Central memory CD8-positive, alpha-beta T cell (primary cell): ENCODE measurements around the gene PLXND1.

ENCODE experiments used
- ATAC-seq: fragments of 150-1000 bp; cut with Tn5 transposase; replicated peaks from 2 replicates; pipeline ENCODE4 v1.10.0; 2022; ENCODE audit warnings: mild to moderate bottlenecking, moderate FRiP score, moderate number of reproducible peaks; ENCODE audit not compliant: poor library complexity, severe bottlenecking; ENCODE audit errors: extremely low read depth
- DNase-seq, 2 donors: peaks; one replicate each; pipeline ENCODE4 v3.0.0; 2021; ENCODE audit warnings: low spot score in 2 of 2
- H3K27ac Mint-ChIP-seq: one replicate; pipeline ENCODE4 v1.8.0; 2022; ENCODE audit warnings: low read depth, mild to moderate bottlenecking, moderate library complexity, mixed read lengths
- H3K27me3 Mint-ChIP-seq: one replicate; pipeline ENCODE4 v1.8.0; 2022; ENCODE audit warnings: mixed read lengths
- H3K36me3 Mint-ChIP-seq: one replicate; pipeline ENCODE4 v1.8.0; 2022; ENCODE audit warnings: mild to moderate bottlenecking, moderate library complexity, mixed read lengths; ENCODE audit not compliant: insufficient read depth
- H3K4me1 Mint-ChIP-seq: one replicate; pipeline ENCODE4 v1.8.0; 2022; ENCODE audit warnings: mixed read lengths
- H3K4me3 Mint-ChIP-seq: one replicate; pipeline ENCODE4 v1.8.0; 2022; ENCODE audit warnings: mild to moderate bottlenecking, moderate library complexity, mixed read lengths
- H3K9me3 Mint-ChIP-seq: one replicate; pipeline ENCODE4 v1.8.0; 2022; ENCODE audit warnings: mixed read lengths

The PLXND1 gene

DNA sequence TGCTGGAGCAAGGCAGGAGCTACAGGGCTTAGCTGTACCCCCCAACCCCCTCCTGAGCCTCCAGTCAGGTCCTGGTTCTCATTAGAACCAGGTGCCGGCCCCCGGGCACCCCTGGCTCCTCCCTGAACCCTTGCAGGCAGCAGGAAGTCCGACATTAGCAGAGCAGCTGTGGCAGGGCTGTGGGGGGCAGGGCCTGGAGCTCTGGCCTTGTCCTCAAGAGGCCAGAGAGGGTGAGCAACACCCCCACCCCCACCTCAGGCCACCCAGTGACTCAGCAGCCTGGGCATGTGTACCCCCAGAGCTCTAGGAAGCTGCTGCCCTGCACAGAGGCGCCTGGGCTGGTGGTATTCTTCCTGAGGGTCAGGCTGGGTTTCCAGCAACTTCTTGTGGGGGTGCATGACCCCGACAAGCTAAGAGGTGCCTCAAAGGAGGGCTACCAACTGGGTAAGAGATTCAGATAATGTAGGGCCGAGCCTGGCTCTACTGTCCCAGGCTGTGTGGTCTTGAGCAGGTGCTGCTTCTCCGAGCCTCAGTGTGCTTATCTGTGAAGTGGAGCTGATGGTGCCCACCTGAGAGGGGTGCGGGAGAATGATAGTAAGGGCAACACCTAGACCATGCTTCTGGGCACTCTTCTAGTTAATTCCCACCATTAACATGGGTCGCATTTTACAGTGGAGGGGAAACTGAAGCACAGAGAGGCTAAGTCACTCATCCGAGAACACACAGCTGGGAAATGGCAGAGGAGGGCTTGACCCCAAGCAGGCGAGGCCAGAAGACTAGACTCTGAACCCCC lies 47.5 kb downstream of the PLXND1 start:
- Mint-ChIP-seq H3K27me3 (no peaks in the 10 kb centered on the region), H3K27ac (peak overlapping the region; percentile 71), H3K4me1 (peaks cover 26% of the 10 kb centered on the region), H3K36me3 (peaks cover 13% of the 10 kb centered on the region), H3K9me3 (no peaks in the 10 kb centered on the region), H3K4me3 (no peak overlapping the region)
- peak; percentile 7 for ATAC-seq
- DNase-seq: no peak

DNA sequence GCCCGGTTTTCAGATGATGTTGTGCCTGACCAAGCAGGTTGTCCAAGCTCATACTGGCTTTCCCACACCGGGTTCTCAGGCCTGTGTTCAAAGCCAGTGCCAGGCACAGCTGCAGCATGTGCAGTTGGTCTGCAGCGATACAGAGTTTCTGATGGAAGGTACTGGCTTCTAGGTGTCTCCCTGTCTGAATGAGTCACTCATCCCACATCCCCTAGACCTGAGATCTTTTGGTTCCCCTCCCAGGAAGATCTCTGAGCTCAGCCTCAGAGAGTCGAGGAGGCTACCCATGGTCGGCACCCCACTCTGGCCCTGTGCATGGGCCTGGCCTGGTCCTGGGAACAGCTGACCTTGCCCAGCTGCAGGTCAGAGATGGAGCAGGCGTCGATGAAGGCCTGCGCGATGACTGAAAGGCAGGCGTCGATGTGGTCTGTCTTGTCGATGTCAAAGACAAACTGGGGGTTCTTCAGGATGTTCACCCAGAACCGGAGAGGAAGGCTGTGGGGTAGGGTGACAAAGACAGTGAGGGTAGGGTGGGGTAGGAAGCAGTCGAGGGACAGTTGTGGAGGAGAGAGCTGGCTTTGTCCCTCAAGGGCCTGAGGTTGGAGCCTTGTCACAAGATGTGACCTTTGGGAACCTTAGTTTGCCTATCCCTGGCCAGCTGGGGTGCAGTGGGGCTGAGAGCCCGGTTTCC lies 48.2 kb downstream of the PLXND1 start:
- peak overlapping the region; percentile 71 for H3K27ac Mint-ChIP-seq
- DNase-seq (no peak), ATAC-seq (peak; percentile 79)
- no peaks in the 10 kb centered on the region for H3K9me3 Mint-ChIP-seq
- H3K27me3 Mint-ChIP-seq: no peaks in the 10 kb centered on the region
- H3K4me1 Mint-ChIP-seq: peaks cover 33% of the 10 kb centered on the region
- H3K36me3 Mint-ChIP-seq: peaks cover 16% of the 10 kb centered on the region
- H3K4me3 Mint-ChIP-seq: peak overlapping the region; percentile 51

DNA sequence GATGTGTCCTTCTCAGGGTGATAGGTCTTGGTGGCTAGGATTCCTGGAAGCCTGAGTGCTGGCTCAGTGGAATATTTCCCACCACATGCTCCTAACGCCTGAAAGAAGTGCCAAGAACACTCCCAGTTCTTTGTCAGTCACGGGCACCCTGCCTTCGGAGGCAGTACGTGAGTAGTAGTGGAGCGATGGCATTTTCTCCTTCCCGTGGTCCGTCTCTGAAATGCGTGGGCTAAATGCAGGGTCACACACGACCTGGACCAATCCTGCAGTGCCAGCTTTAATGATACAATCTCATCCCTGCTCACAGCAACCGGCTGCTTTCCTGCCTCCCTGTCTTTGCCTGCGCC lies 49.0 kb downstream of the PLXND1 start:
- Mint-ChIP-seq H3K27me3 (no peaks in the 10 kb centered on the region), H3K4me3 (peak overlapping the region; percentile 51), H3K27ac (peak overlapping the region; percentile 71), H3K9me3 (no peaks in the 10 kb centered on the region), H3K36me3 (peaks cover 16% of the 10 kb centered on the region), H3K4me1 (peaks cover 40% of the 10 kb centered on the region)
- no peak for ATAC-seq
- no peak for DNase-seq

DNA sequence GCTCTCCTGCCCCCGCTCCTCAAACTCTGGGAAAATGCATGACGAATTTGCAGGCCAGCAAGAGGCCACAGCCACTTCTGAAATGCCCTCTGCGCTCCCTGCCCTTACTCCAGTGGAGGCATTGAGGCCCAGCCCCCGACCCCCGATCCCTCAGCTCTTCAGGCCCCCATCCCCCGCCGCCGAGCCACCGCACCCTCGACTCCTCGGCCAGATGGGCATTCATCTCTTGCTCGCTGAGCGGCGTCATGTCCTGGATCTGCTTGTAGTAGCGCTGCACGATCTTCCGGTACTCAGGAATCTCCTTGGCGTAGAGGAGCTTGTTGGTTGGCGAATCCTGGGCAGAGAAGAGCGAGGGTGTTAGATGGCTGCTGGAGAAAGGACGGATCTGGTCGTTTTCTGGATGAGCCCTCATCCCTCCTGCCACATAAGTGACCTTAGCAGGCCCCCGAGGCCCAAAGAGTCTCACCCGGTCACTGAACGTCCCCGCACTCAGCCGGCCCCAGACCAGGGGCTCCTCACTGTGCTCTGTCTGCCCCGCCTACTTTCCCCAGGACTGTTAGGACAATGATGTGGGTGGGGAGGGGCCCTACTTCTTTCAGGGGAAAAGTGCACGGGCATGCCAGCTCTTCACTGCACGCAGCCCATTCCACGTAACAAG lies 49.5 kb downstream of the PLXND1 start:
- no peak overlapping the region for H3K4me3 Mint-ChIP-seq
- no peak overlapping the region for H3K27ac Mint-ChIP-seq
- H3K4me1 Mint-ChIP-seq: peaks cover 42% of the 10 kb centered on the region
- no peaks in the 10 kb centered on the region for H3K27me3 Mint-ChIP-seq
- no peaks in the 10 kb centered on the region for H3K9me3 Mint-ChIP-seq
- H3K36me3 Mint-ChIP-seq: peaks cover 16% of the 10 kb centered on the region
- DNase-seq (no peak), ATAC-seq (no peak)

DNA sequence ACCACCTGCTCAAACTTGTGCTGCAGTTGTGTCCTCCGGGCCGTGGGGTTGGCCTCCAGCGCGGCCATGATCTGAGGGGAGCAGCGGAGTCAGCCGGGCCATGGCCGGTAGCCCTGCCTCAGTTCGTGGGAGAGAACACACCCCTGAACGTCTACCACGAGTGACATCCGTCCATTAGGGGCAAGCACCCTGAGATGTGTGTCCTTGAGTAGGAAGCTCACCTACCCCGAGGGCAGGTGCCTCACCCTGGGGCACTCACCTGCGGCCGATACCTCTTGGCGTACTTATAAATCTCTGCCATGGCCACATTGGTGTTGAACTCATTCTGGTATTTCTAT lies 50.1 kb downstream of the PLXND1 start:
- Mint-ChIP-seq H3K27ac (no peak overlapping the region), H3K27me3 (no peaks in the 10 kb centered on the region), H3K4me3 (no peak overlapping the region), H3K36me3 (peaks cover 16% of the 10 kb centered on the region), H3K9me3 (no peaks in the 10 kb centered on the region), H3K4me1 (peaks cover 42% of the 10 kb centered on the region)
- no peak for DNase-seq
- ATAC-seq: no peak

DNA sequence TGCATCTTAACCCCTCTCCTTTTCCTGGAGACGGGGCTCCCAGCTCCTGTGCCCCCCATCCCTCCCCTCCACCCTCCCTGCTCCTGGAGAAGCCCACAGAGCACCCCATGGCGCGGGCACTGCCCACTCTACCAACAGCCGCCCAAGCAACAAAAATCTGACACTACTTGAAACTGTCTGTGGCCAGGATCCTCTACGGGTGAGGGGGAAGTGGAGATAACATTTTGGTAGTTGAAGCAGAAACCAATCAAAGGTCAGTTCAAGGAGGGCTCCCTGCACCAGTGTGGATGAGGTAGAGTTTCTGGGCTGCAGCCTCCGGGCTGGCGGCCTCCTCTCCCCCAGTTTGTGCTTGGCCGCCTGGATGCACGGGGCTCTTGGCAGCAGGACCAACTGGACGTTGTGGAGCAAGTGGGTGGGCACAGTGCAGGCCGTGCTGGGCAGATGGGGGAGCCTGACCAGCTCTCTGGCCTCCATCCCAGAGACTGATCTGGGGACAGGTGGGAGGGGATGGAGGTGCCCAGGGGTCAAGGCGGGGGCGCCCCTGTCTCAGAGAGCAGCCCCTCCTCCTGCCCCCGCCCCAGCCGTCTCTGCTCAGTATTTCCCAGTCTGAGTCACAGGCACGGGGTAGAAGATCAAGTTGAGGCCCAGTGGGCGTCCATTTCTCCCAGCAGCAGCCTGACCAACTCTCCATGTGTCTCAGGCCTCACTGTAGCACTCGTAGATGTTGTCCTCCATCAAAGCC lies 50.7 kb downstream of the PLXND1 start:
- ATAC-seq (no peak), DNase-seq (no peak)
- H3K4me3 Mint-ChIP-seq: no peak overlapping the region
- no peaks in the 10 kb centered on the region for H3K9me3 Mint-ChIP-seq
- H3K4me1 Mint-ChIP-seq: peaks cover 40% of the 10 kb centered on the region
- H3K36me3 Mint-ChIP-seq: peaks cover 16% of the 10 kb centered on the region
- no peak overlapping the region for H3K27ac Mint-ChIP-seq
- H3K27me3 Mint-ChIP-seq: no peaks in the 10 kb centered on the region

DNA sequence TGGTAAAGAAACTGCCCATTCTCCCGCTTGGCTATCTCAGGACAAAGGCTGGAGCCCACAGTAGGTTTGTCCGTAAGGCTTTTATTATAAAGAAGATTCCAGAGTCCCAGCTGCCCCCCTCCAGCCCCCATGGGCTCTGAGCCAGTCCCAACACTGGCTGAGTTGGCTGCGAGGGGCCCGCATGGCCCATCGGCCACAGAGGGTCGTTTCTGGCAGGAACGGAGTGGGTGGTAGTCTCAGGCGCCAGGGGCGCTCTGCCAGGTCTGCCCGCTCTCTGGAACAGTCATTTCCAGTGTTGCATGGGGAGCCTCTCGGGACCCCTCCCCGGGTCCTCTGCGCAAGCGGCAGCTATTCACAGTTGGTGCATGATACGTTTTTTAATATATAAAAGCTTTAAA lies 51.3 kb downstream of the PLXND1 start:
- no peaks in the 10 kb centered on the region for H3K27me3 Mint-ChIP-seq
- peaks cover 36% of the 10 kb centered on the region for H3K4me1 Mint-ChIP-seq
- H3K9me3 Mint-ChIP-seq: no peaks in the 10 kb centered on the region
- ATAC-seq: no peak
- H3K27ac Mint-ChIP-seq: peak overlapping the region; percentile 63
- H3K4me3 Mint-ChIP-seq: no peak overlapping the region
- peaks cover 13% of the 10 kb centered on the region for H3K36me3 Mint-ChIP-seq
- DNase-seq: no peak

DNA sequence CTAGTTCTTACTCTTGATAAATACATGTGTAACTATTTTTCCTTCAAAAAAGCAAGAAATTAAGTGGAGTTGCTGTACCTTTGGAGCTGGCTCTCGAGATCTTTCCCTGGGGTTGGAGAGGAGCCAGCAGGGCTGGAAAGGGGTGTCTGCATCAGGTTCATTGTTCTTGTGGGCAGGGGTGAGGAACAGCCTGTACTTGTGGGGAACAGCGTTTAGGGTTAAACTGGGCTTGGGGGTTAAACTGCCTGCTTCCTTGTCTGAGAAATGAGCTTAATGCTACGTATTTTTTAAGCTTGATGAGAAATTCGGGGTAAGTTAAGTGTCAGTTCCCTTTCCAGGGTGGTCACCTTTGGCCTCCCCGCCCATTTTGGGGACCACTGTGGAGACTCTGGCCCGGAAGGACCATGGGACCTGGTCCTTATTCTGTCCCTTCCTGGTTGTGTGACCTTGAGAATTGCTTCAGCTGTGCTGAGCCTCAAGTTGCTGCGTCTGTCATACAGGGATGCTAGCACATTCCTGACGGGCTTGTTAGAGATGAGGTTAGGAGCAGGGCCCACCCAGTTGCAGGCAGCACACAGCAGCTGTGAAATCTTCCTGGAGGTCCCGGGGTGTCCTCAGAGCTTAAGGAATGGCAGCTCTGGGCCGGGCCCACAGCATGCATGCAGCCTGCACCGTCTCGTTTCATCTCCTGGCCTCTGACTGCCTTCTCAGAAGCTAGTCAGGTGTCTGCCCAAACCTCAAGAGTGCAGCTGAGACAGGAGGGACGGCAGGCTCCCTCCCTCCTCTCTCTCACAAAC lies 51.9 kb downstream of the PLXND1 start:
- Mint-ChIP-seq H3K27me3 (no peaks in the 10 kb centered on the region), H3K27ac (peak overlapping the region; percentile 63), H3K4me3 (peak overlapping the region; percentile 29), H3K9me3 (no peaks in the 10 kb centered on the region), H3K36me3 (peaks cover 13% of the 10 kb centered on the region), H3K4me1 (peaks cover 40% of the 10 kb centered on the region)
- ATAC-seq: no peak
- DNase-seq: no peak

DNA sequence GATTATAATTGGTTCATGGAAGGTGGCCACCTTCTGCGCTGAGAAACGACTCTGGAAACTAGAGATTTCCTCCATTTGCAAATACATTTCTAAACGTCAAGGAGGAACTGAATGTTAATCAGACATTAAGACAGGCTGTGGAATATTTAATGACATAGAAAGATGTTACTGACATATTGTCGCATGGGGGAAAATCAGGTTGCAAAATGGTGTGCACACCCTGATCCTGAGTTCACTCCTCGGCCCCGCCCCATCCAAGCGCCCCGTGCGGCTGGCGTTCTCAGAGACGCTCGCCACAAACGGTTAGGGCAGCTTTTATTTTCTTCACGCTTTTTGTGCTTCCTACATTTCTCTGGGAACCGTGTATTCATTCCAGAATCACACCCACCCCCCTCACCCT lies 52.8 kb downstream of the PLXND1 start:
- H3K36me3 Mint-ChIP-seq: peaks cover 13% of the 10 kb centered on the region
- peaks cover 44% of the 10 kb centered on the region for H3K4me1 Mint-ChIP-seq
- no peak overlapping the region for H3K27ac Mint-ChIP-seq
- H3K9me3 Mint-ChIP-seq: no peaks in the 10 kb centered on the region
- DNase-seq (no peak), ATAC-seq (peak; percentile 19)
- H3K27me3 Mint-ChIP-seq: no peaks in the 10 kb centered on the region
- peak overlapping the region; percentile 29 for H3K4me3 Mint-ChIP-seq

DNA sequence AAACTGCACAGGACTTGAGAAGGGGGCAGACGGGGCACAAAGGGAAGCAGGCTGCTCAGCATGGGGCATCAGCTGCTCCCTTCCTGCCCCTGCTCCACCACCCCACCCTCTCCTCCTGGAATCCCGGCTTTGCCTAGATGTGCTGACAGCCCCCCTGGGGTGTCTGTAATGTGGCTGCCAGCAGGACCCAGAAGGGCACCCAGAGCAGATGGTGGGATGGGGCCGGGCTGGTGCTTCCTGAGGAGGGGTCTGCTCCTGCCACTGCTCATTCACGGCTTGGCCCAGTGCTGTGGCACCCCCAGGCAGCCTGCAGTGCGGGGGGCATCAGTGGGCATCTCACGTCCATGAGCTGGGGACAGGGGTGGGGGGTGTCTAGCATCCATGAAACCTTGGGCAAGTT lies 53.3 kb downstream of the PLXND1 start:
- Mint-ChIP-seq H3K27ac (no peak overlapping the region), H3K4me1 (peaks cover 39% of the 10 kb centered on the region), H3K27me3 (no peaks in the 10 kb centered on the region), H3K36me3 (peaks cover 11% of the 10 kb centered on the region), H3K4me3 (no peak overlapping the region), H3K9me3 (no peaks in the 10 kb centered on the region)
- DNase-seq (no peak), ATAC-seq (no peak)

DNA sequence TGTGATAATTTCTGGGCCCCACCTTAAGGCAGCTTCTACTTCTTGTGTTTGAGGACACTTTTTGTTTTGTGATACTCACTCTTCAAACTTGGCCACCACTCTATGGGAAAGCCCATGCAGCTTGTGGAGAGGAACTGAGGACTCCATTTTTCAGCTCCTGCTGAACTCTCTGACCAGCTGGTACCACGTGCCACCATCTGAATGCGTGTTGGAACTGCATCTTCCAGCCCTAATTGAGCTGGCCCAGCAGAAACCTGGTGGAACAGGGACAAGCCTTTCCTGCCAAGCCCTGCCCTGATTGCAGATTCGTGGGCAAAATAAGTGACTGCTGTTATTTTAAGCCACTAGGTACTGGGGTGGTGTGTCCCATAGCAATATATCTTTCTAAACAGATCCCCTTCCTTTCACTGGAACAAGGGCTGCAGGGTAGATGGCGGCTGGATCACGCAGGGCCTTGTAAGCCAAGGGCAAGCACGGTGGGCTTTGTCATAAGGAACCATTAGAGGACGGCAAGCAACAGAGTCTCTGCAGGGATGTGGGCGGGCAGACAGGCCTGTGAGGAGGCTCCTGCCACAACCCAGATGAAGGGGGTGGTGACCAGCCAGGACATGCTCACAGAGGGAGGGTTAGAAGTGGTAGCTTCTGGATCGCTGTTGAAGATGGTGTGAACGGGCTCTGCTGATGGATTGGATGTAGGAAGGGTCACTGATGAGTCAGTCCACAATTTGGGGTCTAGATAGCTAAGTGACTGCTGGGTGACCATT lies 54.0 kb downstream of the PLXND1 start:
- Mint-ChIP-seq H3K27ac (no peak overlapping the region), H3K9me3 (no peaks in the 10 kb centered on the region), H3K4me3 (no peak overlapping the region), H3K27me3 (no peaks in the 10 kb centered on the region), H3K36me3 (peaks cover 10% of the 10 kb centered on the region), H3K4me1 (peaks cover 32% of the 10 kb centered on the region)
- ATAC-seq: no peak
- DNase-seq: no peak
